ENCODE data around the gene FN1.
"Not testable (repeated sequence)": the region's sequence is repeated elsewhere in the genome, so short reads cannot be mapped to it uniquely, and the experiment has no call there.

DNA sequence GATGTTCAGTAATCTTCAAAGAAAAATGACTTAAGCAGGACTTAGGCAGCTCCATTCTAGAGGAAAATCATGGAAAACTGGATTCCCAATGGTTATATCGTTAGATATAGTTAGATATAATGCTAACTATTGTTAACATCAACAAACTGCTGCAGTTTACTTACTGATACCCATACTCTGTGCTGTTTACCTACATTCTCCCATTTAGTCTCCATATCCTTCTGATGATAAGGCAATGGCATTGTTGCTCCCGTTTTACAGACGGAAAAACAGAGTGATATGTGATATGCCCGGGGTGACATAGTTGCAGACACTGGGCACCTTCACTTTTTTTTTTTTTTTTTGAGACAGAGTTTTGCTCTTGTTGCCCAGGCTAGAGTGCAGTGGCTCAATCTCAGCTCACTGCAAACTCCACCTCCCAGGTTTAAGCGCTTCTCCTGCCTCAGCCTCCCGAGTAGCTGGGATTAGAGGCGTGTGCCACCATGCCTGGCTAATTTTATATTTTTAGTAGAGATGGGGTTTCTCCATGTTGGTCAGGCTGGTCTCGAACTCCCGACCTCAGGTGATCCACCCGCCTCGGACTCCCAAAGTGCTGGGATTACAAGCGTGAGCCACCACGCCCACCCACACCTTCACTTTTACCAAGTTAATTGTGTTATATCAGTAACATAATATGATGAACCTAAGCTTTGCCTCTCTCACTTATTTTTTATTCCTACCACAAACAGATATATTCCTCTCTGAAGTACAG lies 25.5 kb downstream of the FN1 start:
- TF ChIP-seq, protein P1, sequence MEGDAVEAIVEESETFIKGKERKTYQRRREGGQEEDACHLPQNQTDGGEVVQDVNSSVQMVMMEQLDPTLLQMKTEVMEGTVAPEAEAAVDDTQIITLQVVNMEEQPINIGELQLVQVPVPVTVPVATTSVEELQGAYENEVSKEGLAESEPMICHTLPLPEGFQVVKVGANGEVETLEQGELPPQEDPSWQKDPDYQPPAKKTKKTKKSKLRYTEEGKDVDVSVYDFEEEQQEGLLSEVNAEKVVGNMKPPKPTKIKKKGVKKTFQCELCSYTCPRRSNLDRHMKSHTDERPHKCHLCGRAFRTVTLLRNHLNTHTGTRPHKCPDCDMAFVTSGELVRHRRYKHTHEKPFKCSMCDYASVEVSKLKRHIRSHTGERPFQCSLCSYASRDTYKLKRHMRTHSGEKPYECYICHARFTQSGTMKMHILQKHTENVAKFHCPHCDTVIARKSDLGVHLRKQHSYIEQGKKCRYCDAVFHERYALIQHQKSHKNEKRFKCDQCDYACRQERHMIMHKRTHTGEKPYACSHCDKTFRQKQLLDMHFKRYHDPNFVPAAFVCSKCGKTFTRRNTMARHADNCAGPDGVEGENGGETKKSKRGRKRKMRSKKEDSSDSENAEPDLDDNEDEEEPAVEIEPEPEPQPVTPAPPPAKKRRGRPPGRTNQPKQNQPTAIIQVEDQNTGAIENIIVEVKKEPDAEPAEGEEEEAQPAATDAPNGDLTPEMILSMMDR (IDR thresholded peaks at IDR 0.05) = not testable (repeated sequence)
- TF ChIP-seq POLR2A (IDR thresholded peaks at IDR 0.05) = not testable (repeated sequence)

Measured in body of pancreas (tissue), 4 donors.